GM19468 (cell line): Measurements from ENCODE around the gene ENTPD1.
"Not testable (repeated sequence)": the region's sequence is repeated elsewhere in the genome, so short reads cannot be mapped to it uniquely, and the experiment has no call there.

ENCODE experiments used
- ATAC-seq: cut with Tn5 transposase; IDR thresholded peaks from one replicate; pipeline ENCODE4 v1.9.1; 2021; ENCODE audit warnings: mild to moderate bottlenecking, moderate library complexity, moderate number of reproducible peaks; ENCODE audit not compliant: unreplicated experiment; ENCODE audit errors: extremely low read depth

Gene ENTPD1

GRCh38 chr10:95792211-95792780, 36.3 kb downstream of the ENTPD1 start:
- ATAC-seq: no peak

GRCh38 chr10:95792874-95793285, 36.9 kb downstream of the ENTPD1 start:
- no peak for ATAC-seq

- ATAC-seq: no peak
These were observed 37.6 kb downstream of the ENTPD1 start for GRCh38 chr10:95793401-95794045.

- no peak for ATAC-seq
These were observed 38.2 kb downstream of the ENTPD1 start for GRCh38 chr10:95794195-95794594.

- ATAC-seq: no peak
These were observed 39.6 kb downstream of the ENTPD1 start for GRCh38 chr10:95795602-95796001.

GRCh38 chr10:95796504-95796903, 40.5 kb downstream of the ENTPD1 start:
- ATAC-seq: no peak

GRCh38 chr10:95798096-95798855, 42.3 kb downstream of the ENTPD1 start:
- no peak for ATAC-seq

GRCh38 chr10:95800286-95800685, 44.3 kb downstream of the ENTPD1 start:
- not testable (repeated sequence) for ATAC-seq

- not testable (repeated sequence) for ATAC-seq
These were observed 50.9 kb downstream of the ENTPD1 start for GRCh38 chr10:95806687-95807380.

GRCh38 chr10:95808705-95809308, 52.8 kb downstream of the ENTPD1 start:
- ATAC-seq: not testable (repeated sequence)

GRCh38 chr10:95809370-95810197, 53.6 kb downstream of the ENTPD1 start:
- no peak for ATAC-seq

- ATAC-seq: no peak
These were observed 54.4 kb downstream of the ENTPD1 start for GRCh38 chr10:95810198-95810976.

GRCh38 chr10:95813054-95813685, 57.2 kb downstream of the ENTPD1 start:
- no peak for ATAC-seq

- ATAC-seq: no peak
These were observed 58.2 kb downstream of the ENTPD1 start for GRCh38 chr10:95814011-95814727.

- no peak for ATAC-seq
These were observed 59.2 kb downstream of the ENTPD1 start for GRCh38 chr10:95815133-95815532.

GRCh38 chr10:95815701-95816240, 59.8 kb downstream of the ENTPD1 start:
- no peak for ATAC-seq

GRCh38 chr10:95818010-95818409, 62.0 kb downstream of the ENTPD1 start:
- ATAC-seq: no peak
